GM11168 (cell line): Measurements from ENCODE around the gene LSS.

ENCODE experiments used
- in situ Hi-C: fragments of 300-500 bp; cut with MboI; formaldehyde crosslinking; loops from one replicate; pipeline ENCODE4 v1.12.0; 2022; ENCODE audit warnings: low sequenced_read_pairs; ENCODE audit not compliant: unreplicated experiment

The LSS gene

GRCh38 chr21:46220847-46221246 is 7.7 kb downstream of the LSS start:
- in situ Hi-C loops = no loop called here

- in situ Hi-C loops = no loop called here
These were observed 8.2 kb downstream of the LSS start for GRCh38 chr21:46220275-46220810.

DNA sequence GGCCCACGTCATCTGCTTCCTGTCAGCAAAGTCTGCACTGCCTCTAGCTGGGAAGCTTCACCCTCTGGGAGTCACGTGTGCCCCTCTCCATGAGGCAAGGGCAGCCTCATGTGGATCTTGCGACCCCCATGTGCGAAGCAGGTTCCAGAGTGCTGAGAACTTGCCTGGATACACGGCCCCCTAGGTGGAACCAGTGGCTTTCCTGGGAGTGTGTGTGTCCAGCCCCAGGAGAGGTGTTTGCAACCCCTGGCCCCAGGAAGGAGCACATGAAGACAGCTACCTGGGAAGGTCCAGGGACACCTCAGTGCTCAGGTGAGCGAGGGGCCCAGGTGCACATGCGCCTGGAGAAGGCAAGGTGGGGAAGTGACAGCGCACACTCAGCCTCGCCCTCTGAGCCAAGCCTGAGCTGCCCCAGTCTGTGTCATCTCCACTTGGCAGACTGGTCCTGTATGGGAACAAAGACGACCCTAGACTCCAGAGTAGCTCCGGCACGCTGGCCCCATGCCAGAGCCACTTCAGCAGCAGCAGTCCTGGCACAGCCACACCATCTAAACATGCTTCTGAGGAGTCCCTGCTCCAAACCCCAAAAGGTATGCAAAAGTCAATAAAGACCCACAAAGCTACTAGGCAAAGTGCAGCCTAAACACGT is 8.9 kb downstream of the LSS start:
- in situ Hi-C loops = no loop called here

DNA sequence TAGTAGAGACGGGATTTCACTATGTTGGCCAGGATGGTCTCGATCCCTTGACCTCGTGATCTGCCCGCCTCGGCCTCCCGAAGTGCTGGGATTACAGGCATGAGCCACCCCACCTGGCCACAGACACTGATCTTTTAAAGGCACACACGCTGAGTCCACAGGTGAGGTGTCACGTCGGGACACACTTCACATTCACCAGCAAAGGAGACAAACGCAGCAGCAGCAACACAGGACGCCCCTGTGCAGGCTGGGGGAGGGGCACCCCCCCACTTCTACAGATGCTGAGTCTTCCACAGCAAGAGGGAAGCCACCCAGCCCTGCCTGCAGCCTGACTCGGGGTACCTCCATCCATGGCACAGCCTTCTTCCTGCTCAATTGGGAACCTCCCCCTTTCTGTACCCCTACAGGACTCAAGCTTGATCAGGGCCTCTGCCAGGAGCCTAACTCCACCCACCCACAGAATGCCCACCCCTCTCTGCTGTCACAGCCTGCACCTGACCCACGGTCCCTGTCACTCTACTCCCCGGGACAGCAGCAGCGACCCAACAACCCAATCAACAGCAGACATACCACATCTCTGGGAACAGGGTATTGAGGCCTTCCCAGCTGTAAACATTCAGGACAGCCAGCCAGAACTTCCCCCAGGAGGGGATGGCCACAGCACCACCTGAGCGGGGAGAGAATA is 9.5 kb downstream of the LSS start:
- in situ Hi-C loops = no loop called here

DNA sequence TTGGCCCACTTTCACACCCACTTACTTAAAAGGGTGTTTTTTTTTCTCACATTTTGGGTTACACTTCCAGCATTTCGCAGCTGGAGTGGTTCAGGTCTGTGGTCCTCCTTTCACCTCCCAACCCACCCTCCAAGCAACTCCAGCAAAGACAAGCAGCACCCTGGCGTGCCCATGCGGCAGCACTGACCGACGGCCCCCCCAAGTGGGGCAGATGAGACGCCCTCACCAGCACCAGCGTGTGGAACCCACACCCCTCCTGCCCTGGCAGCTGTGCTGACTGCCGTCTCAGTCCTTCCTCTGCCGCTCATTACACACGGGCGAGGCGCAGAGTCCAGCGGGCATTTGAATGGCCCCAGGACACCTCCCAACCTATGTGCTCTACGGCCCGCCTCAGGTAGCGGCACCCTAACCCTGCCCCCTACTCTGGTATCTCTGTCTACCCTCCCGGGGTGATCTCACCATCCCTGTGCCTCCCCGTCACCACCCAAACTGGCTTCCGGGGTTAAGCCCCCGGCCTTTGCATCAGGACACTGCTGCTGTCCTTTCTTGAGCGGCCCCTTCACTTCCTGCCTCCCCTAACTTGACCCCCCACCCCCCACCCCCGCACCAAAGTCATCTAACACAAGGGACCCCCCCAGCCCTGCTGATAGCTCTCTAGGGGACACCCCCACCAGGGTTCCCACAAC is 10.9 kb downstream of the LSS start:
- in situ Hi-C loops = no loop called here

- in situ Hi-C loops = no loop called here
These were observed 12.3 kb downstream of the LSS start for GRCh38 chr21:46216132-46216747.

DNA sequence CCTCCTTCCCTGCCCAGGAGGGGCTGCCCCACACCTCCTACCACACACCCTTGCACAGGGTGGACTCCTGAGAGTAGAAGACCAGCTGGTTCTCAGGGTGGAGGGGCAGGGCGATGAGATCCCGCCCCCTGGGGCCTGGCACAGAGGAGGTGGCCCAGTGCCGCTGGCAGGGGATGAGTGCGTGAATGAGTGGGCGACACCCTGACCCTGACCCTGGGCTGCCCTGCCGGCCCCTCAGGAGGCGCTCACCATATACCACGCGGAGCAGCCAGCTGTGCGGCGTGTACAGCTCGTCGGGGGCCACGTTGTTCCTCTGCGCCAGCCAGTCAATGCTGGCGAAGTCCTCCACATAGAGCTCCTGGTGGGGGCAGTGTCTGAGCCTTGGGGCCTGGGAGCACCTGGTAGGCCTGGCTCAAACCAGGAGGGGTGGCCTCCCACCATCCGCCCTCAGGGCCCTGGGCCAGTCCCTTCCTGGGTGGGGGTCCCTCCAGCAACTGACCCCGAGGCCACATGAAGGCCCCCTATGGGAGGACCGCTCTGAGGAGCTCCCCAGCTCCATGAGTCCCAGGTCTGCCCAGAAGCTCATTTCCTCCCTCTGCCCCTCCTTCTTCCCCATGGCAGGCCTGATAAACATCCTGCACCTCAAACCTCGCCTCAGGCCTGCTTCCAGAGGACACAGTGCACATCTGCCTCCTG is 13.0 kb downstream of the LSS start:
- in situ Hi-C loops = no loop called here

DNA sequence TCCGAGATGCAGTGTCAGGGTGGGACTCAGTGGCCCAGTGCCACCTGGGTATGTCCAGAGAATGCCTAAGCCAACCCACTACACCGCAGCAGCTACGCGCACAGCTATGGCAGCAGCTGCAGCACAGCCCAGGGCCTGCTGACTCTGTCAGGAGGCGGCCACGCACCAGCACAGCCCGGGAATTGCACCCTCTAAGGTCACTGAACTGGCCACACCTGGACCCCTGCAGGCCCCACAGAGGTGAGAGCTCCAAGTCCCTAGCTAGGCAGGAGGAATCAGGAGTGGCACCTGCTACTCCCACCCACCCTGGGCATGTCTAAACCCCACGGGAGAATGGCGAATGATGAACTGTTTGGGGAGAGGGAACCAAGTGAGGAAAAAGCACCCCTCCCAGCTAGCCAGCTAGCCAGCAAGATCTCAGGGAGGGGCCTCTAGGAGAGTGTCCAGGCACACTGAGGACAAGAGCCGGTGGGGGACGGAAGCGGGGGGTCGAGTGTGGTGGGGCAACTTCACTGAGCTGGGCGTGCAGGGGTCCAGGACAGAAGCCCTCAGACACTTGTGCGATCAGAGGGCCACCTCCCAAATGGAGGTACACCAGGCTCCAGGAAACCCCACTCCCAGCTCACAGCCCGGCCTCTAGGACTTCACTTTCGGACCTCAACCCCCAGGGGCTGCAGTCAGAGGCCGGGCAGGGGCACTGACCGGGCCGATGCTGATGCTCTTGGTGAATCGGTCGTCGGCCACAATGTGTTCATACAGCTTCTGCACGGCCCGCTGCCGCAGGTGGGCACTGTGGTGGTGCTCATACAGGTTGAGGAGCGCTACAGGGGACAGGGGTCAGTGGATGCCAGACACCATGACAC is 13.9 kb downstream of the LSS start:
- in situ Hi-C loops = no loop called here

DNA sequence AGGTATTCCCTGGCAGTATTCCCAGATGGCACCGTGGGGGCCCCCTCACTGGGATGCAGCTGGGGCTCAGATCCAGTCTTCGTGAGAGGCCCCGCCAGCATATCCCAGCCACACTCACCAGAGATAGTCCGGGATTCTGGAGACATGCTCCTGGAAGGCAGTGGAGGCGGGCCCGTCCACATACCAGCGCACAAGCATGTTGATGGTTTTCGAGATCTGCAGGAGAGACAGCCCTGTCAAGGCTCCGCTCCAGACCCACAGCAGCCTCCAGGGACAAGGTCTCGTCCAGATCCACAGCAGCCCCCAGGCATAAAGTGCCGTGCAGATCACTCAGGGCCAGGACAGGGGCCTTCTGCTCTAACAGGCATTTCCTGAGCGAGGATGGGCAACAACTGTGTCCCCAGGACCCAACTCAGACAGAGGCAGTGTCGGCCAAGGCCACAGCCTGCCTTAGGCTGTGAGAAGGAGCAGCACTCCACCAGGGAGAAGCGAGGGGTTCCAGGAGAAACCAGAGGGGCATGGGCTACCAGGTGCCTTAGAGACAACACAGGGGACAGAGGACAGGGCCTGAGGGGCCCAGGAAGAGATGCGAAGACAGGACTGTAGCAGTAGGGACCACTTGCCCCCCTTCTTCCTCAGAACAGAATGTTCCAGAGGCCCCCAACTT is 14.8 kb downstream of the LSS start:
- in situ Hi-C loops = no loop called here

- in situ Hi-C loops = no loop called here
These were observed 15.7 kb downstream of the LSS start for GRCh38 chr21:46212721-46213484.

DNA sequence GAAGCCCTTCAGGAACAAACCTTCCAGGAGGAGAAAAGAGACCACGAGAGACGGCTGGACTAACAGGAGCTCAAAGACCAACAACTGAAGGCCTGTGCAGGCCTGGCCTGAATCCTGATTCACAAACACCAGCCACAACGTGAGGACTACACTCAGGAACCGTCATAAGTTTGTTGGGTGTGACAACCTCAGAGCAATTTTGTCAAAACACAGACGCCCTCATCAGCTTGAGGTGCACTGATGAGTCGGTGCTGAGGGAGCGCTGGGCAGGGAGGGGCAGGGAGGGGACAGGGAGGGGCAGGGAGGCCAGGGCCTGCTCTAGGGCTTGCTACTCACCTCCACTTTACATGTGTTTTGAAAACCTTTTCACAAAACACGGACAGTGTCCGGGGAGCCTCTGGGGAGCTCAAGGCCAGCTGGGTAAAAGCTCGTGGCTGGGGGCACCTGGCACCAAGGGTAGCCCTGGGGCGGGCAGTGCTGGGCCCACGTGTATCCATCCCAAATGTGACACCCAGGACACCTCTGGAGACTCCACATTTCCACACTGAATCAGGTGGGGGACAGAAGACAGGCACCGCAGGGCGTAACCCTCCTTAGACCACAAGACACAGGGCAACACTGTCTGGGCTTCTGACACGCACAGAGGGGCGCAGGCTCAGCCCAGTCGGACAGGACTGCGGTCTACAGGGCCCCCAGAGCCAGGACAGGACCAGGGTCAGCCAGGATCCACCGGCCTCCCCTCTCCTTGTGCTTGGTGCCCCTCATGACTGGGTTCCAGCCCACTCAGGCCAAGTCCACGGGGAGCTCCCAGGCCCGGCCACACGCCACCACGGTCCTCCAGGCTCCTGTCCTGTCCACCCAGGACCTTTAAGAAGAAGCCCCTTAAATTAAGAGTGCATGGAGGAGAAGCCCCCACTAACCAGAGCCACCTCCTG is 16.5 kb downstream of the LSS start:
- in situ Hi-C loops = no loop called here

- in situ Hi-C loops = no loop called here
These were observed 17.2 kb downstream of the LSS start for GRCh38 chr21:46211376-46211775.

DNA sequence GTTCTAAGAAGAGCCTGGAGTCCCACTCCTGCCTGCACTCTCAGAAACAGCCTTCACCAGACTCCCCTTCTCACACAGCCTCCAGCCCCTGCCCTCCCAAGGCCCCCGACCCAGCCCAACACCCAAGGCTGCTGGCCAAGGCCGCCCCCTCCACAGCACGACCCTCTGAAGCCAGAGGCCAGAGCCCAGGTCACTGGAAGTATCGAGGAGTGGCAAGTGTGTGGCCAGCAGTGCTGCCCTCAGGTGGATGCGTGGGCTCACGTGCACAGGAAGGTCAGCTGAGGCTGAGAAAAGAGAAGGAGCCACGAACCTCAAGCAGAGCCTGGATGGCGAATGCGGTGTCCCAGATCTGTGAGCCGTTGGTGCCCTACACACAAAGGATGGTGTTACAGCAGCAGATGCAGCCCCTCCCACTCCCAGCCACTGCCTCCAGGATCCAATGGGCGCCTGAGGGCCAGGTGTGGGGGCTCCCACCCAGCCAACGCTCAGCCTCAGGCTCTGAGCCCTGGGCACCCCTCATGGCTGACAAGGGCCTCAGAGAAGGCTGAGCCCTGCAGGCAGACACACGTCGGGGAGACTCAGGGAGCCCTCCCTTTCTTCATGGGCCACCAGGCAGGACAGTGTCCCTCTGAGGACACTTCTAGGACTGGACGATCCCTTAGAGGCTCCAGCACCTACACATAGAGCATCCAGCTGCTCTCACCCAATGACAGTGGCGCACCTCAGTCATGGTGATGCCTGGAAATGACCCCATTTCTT is 18.0 kb downstream of the LSS start:
- in situ Hi-C loops = no loop called here

GRCh38 chr21:46208761-46209721 is 19.5 kb downstream of the LSS start:
- in situ Hi-C loops = no loop called here

DNA sequence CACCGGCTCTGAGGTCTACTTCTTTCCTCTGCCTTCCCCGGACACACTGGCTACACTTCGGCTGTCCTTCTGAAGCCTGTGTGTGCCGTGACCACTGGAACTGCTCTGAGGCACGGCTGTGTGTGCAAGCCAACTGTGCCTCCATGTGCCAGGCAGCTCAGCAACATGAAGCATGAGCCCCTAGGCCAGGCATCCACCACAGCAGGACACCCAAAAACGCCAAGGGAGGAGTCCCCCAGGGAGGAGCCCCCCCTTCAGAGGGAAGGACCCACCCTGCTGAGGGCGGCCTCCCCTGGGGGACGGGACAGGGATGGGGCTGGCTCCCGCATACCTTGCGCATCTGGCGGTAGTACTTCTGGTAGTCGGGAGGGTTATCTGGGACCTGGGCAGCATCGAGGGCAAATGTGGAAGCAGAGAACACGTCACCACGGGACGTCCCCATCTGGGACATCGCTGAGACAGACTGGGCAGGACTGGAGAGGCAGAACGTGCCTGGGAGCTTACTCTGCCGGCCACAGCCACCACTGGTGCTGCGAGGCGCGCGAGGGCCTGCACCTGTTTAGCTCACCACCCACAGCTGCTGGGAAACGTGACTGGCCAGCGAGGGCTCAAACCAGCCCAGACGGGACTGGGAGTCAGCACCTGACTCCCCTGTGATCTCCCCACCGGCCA is 20.5 kb downstream of the LSS start:
- in situ Hi-C loops = no loop called here
